ENCODE measurements around the gene TECTB.
"Not testable (repeated sequence)": the region's sequence is repeated elsewhere in the genome, so short reads cannot be mapped to it uniquely, and the experiment has no call there.

The TECTB gene

DNA sequence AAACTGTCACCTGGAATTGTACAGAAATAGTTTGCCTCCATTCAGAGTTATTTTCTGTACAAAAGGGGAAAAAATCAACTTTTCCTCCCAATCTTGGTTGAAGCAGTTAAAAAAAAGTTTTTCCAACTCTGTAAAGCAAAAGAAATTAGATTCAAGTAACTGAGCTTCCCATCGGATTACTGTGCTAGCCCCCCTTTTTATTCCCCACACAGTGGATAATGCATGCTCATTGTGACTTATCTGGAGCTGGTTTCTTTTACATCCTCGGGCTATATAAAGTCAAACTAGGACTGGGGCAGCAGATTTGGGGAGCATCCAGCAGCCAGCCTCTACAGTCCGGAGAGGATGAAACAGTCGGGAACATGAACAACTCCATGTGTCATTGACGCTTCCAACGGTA, at the start of gene TECTB:
Gene TECTB, plus strand, starts transcription at position 301 of the 400 bp plus-strand sequence. CDS start 335 bp downstream, outside the sequence.
- DNase-seq (ENCODE audit: low read depth in 2 of 2, low spot score in 1 of 2), result no peak

DNA sequence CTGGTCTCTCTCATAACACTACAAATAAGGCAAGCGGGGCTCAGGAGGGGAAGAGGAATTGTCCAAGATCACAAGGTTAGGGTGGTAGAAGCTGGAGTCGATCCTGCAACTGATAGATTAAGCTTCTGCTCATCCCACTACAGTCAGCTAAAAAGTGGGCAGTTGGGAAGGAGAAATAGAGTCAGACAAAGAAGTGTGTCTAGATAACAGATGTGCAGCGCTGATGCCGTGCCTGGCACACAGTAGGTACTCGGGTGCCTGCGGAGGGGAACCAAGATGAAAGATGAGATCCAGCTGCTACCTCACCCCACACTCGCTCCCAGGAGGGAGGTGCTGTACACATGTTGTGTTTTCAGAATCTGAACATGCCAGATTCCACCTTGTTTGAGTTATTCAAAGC, 48.1 kb upstream of the TECTB start:
- DNase-seq (ENCODE audit: low read depth in 2 of 2, low spot score in 1 of 2), result no peak

DNA sequence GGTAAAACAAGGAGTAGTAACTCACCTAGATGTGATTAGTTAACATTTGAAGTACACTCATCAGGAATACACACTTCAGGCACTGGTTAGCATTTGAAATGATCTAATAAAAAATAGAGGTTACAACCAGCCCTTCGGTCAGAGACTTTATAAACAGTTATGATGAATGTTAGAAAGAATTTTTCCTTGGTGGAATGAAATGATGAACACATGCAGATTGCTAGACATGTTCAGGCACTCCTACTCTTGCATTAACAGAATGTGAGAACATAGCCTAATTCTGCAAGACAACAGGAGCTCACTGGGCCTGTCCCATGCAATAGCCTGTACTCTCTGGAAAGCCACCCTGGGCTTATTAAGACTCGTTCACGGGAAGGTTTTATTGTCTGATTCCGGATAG, 47.3 kb upstream of the TECTB start:
- DNase-seq (ENCODE audit: low read depth in 2 of 2, low spot score in 1 of 2), result no peak

DNA sequence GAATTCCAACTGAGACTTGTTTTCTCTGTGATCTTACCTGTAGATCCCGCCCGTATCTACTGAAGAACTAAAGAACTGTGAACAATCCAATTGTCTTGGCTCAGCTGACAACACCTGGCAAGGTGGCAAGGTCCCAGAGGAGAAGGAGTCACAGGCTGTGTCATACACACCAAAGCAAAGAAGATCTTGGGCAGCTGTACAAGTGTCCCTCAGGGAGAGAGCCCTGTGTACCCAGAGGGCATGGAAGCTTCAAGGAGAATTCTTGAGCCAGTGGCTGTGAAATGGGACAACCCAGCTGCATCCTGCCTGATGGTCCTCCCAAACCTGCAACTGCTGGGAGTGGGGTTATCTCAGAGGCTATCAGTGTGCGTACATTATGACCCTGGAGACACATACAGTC, 46.7 kb upstream of the TECTB start:
- DNase-seq (ENCODE audit: low read depth in 2 of 2, low spot score in 1 of 2), result no peak

DNA sequence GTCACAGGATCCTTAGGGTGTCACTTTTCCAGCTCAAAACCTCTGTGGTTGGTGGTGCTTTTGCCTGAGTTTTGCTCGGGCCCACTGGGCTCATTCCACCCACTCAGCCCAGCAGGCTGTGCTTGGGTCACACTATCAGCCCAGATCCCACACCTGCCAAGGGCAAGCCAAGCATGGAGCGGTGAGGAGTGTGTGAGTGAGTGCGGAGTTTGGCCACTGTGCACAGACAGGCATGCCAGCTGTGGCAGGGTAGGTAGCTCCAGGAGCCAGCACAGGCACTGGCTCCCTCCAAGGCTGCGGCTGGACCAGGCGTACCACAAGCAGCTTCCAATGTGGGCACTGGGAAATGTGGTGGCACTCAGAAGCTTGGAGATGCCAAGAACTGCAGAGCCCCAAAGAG, 43.9 kb upstream of the TECTB start:
- DNase-seq (ENCODE audit: low read depth in 2 of 2, low spot score in 1 of 2), result no peak

DNA sequence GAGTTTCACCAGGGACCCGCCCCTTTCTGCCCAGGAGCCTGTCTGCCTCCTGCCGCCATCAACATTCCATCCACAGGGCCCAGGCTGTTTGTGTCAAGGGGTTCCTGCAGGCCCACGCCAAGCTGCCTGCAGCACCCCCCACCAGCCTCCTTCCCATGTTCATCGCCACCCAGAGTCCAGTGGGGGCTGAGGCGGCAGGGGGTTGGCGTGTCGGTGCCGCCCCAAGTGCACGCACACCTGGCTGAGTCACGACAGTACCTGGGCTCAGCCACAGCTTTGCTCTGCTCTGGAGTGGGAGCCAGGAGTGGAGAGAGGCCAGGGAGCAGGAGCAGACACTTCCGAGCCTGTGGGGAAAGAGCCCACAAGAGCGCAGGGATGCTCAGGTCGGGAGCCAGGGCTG, 42.8 kb upstream of the TECTB start:
- no peak for DNase-seq (ENCODE audit: low read depth in 2 of 2, low spot score in 1 of 2)

DNA sequence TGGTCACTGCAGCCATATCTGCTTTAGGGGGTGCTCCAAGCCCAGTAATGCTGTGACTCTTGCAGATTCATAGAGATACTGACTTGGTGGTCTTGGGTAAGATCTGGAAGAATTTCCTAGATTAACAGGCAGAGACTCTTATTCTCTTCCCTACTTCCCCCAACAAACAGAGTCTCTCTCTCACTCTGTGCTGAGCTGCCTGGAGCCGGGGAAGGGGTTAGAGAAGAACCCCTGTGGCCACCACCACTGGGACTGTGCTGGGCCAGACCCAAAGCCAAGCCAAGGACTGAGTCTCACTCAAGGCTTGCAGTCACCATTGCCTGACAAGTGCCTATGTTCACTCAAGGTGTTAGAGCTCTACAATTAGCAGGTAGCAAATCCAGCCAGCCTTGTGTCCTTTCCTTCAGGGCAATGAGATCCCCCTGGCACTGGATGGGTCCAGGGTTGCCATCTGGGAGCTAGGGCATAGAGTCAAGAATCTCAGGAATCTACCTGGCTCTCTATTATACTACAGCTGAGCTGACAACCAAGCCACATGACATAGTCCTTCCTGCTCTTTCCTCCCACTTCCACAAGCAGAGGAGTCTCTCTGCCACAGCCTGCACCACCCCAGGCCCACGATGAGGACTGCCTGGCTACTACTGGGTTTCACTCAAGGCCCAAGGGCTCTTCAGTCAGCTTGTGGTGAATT, 41.4 kb upstream of the TECTB start:
- DNase-seq (ENCODE audit: low read depth in 2 of 2, low spot score in 1 of 2), result no peak

DNA sequence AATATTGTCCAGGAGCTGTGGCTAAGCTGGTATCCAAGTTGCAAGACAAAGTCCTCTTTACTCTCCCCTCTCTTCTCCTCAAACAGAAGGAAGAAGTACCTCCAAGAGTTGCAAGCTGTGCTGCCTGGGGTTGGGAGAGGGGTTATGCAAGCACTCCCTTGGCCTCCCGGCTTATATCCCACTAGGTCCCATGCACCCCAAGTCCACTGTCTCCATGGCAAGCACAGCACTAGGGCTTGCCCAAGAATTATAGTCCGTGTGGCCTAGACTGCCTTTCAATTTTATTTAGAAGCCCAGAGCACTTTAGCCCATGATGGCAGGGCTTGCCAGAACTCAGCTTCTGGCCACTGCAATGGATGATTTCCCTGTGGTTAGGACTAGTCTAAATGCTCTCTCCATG, 40.4 kb upstream of the TECTB start:
- no peak for DNase-seq (ENCODE audit: low read depth in 2 of 2, low spot score in 1 of 2)

DNA sequence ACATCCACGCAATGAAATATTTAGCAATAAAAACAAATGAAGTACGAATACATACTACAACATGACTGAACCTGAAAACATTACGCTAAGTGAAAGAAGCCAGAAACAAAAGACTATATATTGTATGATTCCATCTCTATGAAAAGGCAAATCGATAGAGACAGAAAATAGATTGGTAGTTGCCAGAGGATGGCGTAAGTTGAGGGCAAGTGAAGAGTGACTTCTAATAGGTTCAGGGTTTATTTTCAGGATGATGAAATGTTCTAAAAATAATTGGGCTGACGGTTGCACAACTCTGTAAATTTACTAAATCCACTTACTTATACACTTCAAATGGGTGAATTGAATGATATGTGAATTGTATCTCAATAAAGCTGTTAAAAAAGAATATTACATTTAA, 39.5 kb upstream of the TECTB start:
- DNase-seq (ENCODE audit: low read depth in 2 of 2, low spot score in 1 of 2), result no peak

DNA sequence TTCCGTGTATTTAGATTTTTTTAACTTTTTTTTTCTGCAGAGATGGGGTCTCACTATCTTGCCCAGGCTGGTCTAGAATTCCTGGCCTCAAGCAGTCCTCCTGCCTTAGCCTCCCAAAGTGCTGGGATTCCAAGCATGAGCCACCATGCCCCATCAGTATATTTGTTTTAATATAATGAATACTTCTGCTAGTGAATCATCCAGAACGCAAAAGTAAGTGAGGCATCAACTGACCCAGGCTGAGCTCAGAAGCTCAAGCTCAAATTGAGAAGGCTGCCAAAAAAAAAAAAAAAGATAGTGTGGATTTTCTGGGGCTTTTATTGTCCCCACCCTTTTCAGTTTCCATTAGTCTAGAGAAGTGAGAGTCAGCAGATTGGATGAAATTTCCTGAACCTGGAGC, 39.0 kb upstream of the TECTB start:
- DNase-seq (ENCODE audit: low read depth in 2 of 2, low spot score in 1 of 2), result no peak

DNA sequence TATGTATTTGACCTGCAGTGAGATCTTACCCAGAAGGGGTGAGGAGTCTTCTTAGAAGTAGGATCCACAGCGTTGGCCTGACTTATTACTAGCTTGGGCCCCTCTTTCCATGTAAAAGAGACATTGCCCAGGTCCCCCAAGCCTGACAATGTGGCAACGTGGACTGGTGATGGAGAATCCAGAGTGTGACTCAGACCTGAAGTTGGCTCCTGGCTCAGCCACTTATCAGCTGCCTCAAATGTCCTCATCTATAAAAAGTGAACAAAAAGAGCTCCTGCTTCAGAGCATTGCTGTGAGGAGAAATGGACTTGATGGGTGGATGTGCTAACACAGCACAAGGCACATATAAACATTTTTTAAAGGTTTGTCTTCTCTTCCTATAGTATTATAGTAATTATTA, 35.4 kb upstream of the TECTB start:
- no peak for DNase-seq (ENCODE audit: low read depth in 2 of 2, low spot score in 1 of 2)

DNA sequence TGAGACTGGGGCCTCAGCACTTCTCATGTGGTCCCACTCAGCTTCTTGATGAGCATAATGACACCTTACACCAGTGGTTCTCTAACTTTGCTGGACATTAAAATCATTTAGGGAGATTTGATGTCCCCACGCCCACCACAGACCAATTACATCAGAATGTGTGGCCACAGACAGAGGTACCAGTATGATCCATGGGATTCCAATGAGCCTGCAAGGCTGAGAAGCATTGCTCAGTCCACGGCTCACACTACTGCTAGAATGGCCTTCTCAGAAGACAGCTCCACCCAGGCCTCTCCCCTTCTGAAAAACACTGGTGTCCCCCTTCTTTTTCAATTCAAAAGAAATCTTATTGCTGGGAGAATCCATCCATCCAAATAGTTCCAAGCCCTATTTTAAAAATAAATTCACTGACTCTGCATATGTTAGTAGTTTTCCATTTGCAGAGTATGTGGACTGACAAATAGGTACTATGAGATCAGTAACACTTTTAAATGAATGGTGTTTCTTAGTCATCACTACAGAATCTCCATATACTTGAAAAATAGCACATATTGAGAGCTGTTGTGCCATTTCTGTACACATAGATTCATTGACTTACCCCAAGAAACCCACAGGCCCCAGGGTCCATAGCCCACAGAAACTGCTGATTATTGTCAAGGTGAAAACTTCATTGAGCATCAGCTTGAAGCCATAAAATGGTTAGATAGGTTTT, 34.5 kb upstream of the TECTB start:
- DNase-seq (ENCODE audit: low read depth in 2 of 2, low spot score in 1 of 2), result no peak

DNA sequence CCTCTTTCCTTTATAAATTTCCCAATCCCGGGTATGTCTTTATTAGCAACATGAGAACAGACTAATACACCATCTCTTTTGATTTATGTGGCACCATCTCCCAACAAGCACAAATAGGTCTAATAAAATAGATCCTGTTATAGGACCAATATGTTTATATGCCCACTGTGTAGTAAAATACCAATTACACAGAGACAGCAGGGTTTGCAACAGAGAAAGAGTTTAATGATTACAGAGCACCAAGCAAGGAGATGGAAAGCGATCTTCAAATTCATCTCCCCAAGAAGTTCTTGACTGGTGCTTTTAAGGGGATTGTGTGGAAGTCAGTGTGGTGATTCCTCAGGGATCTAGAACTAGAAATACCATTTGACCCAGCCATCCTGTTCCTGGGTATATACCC, 33.5 kb upstream of the TECTB start:
- DNase-seq (ENCODE audit: low read depth in 2 of 2, low spot score in 1 of 2), result no peak

DNA sequence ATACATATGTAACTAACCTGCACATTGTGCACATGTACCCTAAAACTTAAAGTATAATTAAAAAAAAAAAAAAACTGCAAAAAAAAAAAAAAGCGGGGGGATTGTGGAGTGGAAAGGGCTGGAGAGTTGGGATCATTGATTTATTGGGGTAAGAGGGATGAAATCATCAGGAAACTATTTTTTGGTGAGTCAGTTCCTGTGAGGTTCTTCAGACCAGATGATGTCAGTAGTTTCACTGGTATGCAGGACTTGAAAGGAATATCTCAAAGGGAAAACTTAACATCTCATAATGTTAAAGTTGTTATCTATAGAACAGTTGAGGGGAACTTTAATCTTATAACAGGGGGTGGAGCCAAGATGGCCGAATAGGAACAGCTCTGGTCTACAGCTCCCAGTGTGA, 32.6 kb upstream of the TECTB start:
- no peak for DNase-seq (ENCODE audit: low read depth in 2 of 2, low spot score in 1 of 2)

DNA sequence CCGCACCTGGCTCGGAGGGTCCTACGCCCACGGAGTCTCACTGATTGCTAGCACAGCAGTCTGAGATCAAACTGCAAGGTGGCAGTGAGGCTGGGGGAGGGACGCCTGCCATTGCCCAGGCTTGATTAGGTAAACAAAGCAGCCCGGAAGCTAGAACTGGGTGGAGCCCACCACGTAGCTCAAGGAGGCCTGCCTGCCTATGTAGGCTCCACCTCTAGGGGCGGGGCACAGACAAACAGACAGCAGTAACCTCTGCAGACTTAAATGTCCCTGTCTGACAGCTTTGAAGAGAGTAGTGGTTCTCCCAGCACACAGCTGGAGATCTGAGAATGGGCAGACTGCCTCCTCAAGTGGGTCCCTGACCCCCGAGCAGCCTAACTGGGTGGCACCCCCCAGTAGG, 32.0 kb upstream of the TECTB start:
- not testable (repeated sequence) for DNase-seq (ENCODE audit: low read depth in 2 of 2, low spot score in 1 of 2)

DNA sequence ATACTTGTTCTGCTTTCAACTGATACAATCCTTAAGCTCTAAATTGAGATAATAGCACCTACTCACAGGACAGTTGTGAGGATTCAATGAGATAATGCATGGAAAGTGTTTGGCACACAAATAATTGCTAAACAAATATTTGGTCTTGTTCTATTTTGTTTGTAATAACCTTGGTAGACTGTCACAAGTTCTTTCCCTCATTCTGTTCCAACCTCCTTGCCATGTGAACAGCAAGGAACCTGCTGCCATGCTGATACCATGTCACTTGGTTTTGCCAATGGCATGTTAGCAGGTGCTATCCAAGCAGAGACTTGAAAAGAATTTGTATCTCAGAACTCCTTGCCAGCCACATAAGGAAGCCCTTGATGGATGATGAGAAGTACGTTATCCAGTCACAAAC, 24.8 kb upstream of the TECTB start:
- DNase-seq (ENCODE audit: low read depth in 2 of 2, low spot score in 1 of 2), result no peak

DNA sequence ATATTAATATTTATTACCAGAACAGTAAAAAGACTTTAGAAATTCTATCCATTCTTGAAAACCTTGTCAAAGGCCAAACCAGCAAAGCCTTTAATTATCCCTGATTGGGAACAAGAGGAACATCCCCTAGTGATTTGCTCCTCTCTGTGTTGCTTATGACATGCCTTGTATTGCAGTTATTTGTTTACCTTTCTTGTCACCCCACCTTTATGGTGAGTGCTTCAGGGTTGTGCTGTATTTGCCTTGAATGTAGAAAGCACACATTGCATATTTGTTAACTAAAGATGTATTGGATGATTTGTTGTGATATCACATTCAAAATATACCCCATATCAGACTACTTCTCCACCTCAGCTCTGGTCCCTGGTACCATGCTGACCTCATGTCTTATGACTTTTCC, 23.5 kb upstream of the TECTB start:
- no peak for DNase-seq (ENCODE audit: low read depth in 2 of 2, low spot score in 1 of 2)

DNA sequence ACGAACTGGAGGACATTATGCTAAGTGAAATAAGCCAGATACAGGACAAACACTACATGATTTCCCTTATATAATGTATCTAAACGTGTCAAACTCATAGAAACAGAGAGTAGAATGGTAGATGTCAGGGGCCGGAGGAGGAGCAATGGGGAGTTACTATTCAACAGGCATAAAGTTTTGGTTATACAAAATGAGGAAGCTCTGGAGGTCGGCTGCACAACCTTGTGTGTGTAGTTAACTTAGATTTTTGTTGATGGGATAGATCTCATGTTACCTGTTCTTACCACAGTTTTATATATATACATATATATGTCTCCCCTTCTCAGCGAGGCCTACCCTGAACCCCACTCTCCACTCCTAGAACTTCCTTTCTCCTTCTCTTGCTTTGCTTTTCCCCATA, 22.4 kb upstream of the TECTB start:
- no peak for DNase-seq (ENCODE audit: low read depth in 2 of 2, low spot score in 1 of 2)

DNA sequence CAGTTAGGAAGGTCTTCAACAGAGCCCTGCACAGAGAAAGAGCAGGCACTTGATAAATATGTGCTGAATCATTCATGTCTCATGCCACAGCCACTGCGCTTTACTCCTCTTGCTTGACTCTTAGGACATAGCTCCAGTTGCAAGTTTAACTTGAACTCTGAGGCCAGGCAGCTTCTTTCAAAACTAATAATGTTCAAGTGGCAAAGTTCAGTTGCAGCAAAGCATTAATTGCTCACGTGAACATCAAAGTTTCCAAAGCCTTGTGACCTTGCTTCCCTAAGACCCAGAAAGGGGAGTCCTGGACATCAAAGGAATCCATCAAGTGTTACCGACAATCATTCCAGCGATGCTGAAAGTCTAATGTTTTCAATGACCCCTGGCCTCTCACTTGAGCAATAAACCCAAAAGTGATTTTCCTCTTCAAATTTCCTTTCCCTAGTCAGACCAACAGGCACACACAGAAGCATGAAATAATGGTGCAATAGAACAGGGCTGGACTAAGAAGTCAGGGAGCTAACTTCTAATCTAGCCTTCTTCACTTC, 21.8 kb upstream of the TECTB start:
- no peak for DNase-seq (ENCODE audit: low read depth in 2 of 2, low spot score in 1 of 2)

DNA sequence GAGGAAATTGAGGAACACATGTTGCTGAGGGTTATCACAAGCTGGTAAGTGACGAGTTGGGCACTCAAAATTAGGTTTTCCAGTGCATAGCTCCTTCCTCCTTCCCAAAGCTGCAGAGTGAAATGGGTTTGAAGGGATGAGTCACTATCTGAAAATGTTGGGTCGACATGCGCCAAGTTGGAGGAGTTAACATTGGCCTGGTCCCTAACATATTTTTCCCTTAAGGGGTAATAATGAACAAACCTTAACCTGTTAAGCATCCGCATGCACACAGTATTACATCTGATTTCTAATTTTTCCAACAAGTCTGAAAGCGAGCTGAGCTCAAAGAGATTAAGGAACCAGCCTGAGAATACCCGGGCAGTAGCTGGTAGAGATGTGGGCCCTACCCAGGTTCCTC, 20.7 kb upstream of the TECTB start:
- DNase-seq (ENCODE audit: low read depth in 2 of 2, low spot score in 1 of 2), result no peak

DNA sequence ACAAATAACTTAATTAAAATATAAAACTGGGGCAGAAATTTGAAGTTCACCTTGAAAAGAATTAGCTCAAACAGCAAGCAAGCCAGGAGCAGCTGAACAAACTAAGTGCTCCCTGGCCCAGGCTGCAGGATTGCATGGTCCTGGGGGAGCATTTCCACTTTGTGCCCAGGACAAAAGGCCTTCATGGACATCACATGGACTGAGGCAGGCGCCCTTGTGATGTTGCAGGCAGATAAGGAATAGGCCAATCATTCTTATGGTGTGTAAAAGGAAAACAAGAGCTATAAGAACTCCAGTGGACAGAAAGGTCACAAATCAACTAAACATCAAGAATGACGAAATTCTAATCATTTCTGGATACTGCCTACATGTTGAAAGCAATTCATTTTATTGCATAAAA, 17.5 kb upstream of the TECTB start:
- DNase-seq (ENCODE audit: low read depth in 2 of 2, low spot score in 1 of 2), result no peak

DNA sequence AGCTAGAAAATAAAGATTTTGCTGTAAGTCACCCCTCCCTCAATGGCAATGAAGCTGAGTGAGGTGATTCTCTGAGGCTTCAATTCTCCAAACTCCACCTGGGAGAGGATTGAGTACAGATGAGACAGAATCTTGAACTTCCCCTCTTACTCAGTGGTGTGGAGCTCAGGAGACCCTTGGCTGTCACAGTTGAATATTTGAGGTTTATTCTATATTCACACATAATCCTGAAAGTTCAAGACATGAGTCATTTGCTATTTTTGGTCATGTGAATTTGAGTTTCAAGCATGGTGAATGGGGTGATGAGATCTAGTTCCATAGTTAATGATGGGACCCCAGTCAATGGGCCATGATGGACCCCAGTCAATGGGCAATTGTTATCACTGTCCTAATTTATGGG, 13.9 kb upstream of the TECTB start:
- DNase-seq (ENCODE audit: low read depth in 2 of 2, low spot score in 1 of 2), result no peak

DNA sequence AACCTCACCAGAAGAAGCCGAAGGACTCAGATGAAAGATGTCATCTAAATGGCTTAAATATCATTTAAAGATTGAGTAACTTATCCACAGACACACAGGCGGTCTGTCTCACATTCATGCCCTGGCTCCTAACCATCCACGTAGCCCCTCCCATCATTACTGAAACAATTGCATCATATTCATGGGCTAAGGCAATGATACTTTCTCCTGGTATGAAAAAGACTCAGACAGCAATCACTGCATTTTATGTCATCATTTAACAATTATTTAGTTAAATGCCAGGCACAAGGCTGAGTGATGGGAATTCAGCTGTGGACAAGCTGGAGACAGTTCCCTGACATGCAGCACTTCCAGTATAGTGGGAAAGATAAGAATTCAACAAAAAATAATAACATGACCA, 11.2 kb upstream of the TECTB start:
- DNase-seq (ENCODE audit: low read depth in 2 of 2, low spot score in 1 of 2), result no peak
